AG04450 (cell line): ENCODE data around the gene RAB35. TPM values are rescaled to one million over a fixed set of nuclear protein-coding genes. Genes with fewer than 3 reads are reported as not detected.

Source experiments
- CTCF ChIA-PET: fragments of 300-600, 350-600 bp; formaldehyde crosslinking; extraction: SDS; loops from one replicate; lab custom pipeline; 2022; ENCODE audit warnings: antibody characterized with exemption, inconsistent platforms; lab: Charles Lee
- POLR2A ChIA-PET: fragments of 350-600 bp; formaldehyde crosslinking; extraction: SDS; loops from one replicate; lab custom pipeline; 2021; ENCODE audit warnings: antibody characterized with exemption, inconsistent platforms; lab: Yijun Ruan, JAX
- DNase-seq: peaks from one replicate; pipeline ENCODE4 v3.0.0-alpha.2; 2011; ENCODE audit warnings: low read depth, low spot score
- H3K27ac ChIP-seq: one replicate; pipeline ENCODE4 v1.5.1; 2012; ENCODE audit warnings: low read depth, low read length, control low read depth
- H3K27me3 ChIP-seq: one replicate; pipeline ENCODE4 v1.6.0; 2012; ENCODE audit warnings: low read length; ENCODE audit not compliant: control insufficient read depth, insufficient read depth
- H3K4me3 ChIP-seq: 2 replicates; pipeline ENCODE4 v1.5.1; 2011; ENCODE audit warnings: mild to moderate bottlenecking, low read depth, low read length, control low read depth
- H3K9me3 ChIP-seq: 2 replicates; pipeline ENCODE4 v1.5.1; 2012; ENCODE audit warnings: low read length; ENCODE audit not compliant: control insufficient read depth, insufficient read depth
- polyA plus RNA-seq: library from polyadenylated mRNA; depleted of rRNA; stranded (reverse); fragments of >200 nt; gene quantifications from 2 replicates; pipeline ENCODE4 v1.2.3, GENCODE V29; 2011
- TF ChIP-seq, protein P1 (sequence below): IDR thresholded peaks from 2 replicates; pipeline ENCODE4 v1.5.1; 2011; ENCODE audit warnings: low read depth, low read length, control low read depth, inconsistent platforms

Gene RAB35
- polyA plus RNA-seq, 1 experiment = 64.9 TPM

DNA sequence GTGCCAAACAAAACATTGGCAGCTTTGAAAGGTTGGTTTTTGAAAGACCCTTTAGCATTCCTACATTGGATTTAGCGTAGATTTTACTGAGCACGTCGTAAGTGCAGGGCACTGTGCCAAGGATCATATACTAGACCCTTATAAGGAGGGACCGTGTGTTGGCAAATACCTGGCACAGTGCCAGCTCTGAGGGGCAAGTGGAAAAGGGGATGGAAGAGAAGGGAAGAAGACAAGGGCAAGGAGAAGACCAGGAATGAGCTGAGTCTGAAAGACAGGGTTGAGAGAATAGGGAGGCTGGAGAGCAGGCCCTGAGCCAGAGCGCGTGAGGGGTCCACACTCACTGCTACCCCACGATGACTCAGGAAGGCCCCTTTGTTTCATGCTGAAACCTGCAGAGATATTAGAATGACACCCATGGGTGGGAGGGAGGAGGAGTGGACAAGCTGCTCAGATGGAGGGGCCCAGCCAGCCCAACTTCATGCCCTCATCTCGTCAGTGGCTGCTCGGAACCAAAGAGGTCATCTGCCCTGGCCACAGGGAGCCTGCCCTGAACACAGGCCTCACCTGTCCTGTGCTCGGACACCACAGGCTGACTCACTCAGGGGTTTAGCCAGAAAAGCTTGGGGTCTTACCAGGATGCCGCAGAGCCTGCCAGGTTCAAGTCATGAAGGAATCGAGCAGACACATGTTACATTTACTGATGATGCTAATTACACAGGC, 25.0 kb downstream of the RAB35 start:
- H3K4me3 ChIP-seq = no peak overlapping the region
- no peak for DNase-seq
- CTCF ChIA-PET = no interaction called here

DNA sequence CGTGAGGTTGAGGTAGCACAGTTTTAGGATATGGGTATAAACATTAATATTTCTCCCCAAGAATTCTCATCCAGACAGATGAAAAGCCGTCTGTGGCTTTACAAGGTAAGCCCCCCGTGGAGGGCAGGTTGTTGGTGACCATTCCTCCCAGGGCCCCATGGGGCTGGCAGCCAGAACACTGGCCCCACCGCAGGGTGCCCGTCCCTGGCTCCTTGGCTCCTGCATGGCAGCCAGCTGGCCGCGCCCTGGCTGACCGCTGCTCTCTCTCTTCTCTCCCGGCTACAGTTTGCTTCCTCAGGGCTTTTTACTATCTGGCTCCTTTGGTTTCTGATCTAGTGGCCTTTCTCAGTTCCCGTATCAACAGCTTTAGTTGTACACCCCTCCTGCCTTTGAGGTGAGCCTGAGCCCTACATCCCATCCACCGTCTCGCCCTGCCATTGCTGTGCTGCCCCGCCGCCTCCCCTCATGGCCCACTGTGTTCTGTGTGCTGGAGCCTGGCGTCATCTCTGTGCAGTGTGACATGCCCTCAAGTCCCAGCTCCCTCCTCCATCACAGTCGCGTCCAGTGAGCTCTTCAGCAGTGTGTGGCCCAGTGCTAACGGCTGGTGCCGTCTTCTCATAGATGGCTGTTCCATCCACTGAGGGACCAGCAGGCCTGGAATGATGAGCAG, 25.8 kb downstream of the RAB35 start:
- DNase-seq = no peak
- H3K9me3 ChIP-seq = no peaks in the 10 kb centered on the region; the same call in 1 of the 2 replicates
- POLR2A ChIA-PET = interaction anchor here (0.5 kb wide), 1 partner anchor 268 kb away, joined by 3 read pairs; no protein-coding TSS in a partner anchor
- no peak overlapping the region for H3K4me3 ChIP-seq
- H3K27ac ChIP-seq = no peak overlapping the region
- TF ChIP-seq, protein P1, sequence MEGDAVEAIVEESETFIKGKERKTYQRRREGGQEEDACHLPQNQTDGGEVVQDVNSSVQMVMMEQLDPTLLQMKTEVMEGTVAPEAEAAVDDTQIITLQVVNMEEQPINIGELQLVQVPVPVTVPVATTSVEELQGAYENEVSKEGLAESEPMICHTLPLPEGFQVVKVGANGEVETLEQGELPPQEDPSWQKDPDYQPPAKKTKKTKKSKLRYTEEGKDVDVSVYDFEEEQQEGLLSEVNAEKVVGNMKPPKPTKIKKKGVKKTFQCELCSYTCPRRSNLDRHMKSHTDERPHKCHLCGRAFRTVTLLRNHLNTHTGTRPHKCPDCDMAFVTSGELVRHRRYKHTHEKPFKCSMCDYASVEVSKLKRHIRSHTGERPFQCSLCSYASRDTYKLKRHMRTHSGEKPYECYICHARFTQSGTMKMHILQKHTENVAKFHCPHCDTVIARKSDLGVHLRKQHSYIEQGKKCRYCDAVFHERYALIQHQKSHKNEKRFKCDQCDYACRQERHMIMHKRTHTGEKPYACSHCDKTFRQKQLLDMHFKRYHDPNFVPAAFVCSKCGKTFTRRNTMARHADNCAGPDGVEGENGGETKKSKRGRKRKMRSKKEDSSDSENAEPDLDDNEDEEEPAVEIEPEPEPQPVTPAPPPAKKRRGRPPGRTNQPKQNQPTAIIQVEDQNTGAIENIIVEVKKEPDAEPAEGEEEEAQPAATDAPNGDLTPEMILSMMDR = no peak
- CTCF ChIA-PET = no interaction called here
- no peaks in the 10 kb centered on the region for H3K27me3 ChIP-seq

More for the DNA sequence above, 25.0 kb downstream of the RAB35 start:
- Histone ChIP-seq H3K27ac (no peak overlapping the region), H3K9me3 (no peaks in the 10 kb centered on the region; the same call in 1 of the 2 replicates), H3K27me3 (no peaks in the 10 kb centered on the region)
- TF ChIP-seq, protein P1 = no peak
- POLR2A ChIA-PET = interaction anchor here (0.5 kb wide), 1 partner anchor 269 kb away, joined by 3 read pairs; no protein-coding TSS in a partner anchor

DNA sequence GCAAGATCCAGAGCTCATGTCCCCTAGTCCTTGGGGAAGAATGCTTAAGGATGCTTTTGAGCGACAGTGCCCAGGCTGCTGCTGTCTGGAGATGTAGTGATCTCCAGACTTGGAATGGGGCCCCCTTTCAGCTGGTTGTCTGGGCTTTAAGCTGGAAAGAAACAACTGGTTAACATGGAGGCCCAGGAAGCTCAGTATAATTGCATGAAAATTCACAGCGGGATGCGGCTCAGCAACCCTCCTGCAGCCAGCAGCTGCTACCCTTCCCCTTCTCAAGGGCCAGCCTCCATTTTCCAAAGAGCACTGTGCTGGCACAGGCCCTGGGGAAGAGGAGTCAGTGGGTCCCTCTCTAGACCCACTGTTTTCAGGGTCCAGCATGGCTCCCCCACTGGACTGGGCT, 26.3 kb downstream of the RAB35 start:
- no peak for DNase-seq
- ChIA-PET CTCF (no interaction called here), POLR2A (no interaction called here)
- TF ChIP-seq, protein P1 = no peak
- H3K27ac ChIP-seq = no peak overlapping the region
- no peak overlapping the region for H3K4me3 ChIP-seq
- H3K27me3 ChIP-seq = no peaks in the 10 kb centered on the region
- no peaks in the 10 kb centered on the region; the same call in 1 of the 2 replicates for H3K9me3 ChIP-seq

DNA sequence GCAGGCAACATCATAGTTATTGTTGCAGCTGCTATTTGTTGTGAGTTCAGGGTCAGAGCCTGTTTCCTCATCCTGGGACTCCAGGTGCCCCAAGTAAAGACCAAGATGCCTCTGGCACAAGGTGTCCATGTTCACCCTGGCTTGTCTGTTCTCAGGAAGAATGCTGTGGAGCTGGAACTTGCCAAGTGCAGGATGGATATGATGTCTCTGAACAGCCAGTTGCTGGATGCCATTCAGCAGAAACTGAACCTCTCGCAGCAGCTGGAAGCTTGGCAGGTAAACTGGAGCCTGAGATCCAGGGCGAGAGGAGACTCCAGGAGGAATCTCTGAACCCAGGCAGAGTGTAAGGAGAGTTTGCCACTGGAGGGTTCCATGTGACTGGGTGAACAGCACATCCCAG, 26.8 kb downstream of the RAB35 start:
- TF ChIP-seq, protein P1 = no peak
- POLR2A ChIA-PET = no interaction called here
- Histone ChIP-seq H3K9me3 (no peaks in the 10 kb centered on the region; the same call in 1 of the 2 replicates), H3K27me3 (no peaks in the 10 kb centered on the region), H3K27ac (no peak overlapping the region), H3K4me3 (no peak overlapping the region)
- CTCF ChIA-PET = no interaction called here
- DNase-seq = no peak

DNA sequence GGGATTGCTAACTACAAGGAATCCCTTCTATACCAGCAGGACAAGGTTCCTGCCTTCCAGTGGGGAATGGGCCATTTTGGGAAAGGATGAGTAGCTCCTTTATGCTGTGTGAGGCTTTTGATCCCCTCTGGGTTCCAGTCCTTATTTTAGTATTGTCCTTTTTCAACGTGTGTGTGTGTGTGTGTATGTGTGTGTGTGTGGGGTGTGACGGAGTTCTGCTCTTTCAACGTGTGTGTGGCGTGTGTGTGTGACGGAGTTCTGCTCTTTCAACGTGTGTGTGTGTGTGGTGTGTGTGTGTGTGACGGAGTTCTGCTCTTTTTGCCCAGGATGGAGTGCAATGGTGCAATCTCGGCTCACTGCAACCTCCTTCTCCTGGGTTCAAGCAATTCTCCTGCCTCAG, 27.4 kb downstream of the RAB35 start:
- Histone ChIP-seq H3K9me3 (no peaks in the 10 kb centered on the region; the same call in 1 of the 2 replicates), H3K27me3 (no peaks in the 10 kb centered on the region), H3K4me3 (no peak overlapping the region), H3K27ac (no peak overlapping the region)
- DNase-seq = no peak
- ChIA-PET CTCF (no interaction called here), POLR2A (no interaction called here)
- TF ChIP-seq, protein P1 = no peak
